Right lobe of liver (tissue), 6 donors: Measurements from ENCODE around the gene NDE1. TPM values are rescaled to one million over a fixed set of nuclear protein-coding genes. Genes with fewer than 3 reads are reported as not detected.
"Not testable (repeated sequence)": the region's sequence is repeated elsewhere in the genome, so short reads cannot be mapped to it uniquely, and the experiment has no call there.

Experiments
- ATAC-seq, 4 donors: fragments of 200-7000 bp; cut with Tn5 transposase; one replicate each; pipeline ENCODE4 v1.9.1; 2020; ENCODE audit warnings: mild to moderate bottlenecking in 4 of 4, moderate library complexity in 4 of 4
- DNase-seq, 3 donors: peaks; one replicate each; pipeline ENCODE4 v3.0.0-alpha.2; 2020
- H3K27ac ChIP-seq, 3 donors: fragments of 200-600 bp; one replicate each; pipeline ENCODE4 v1.8.0; 2022
- H3K27me3 ChIP-seq, 2 donors: fragments of 200-600 bp; one replicate each; pipeline ENCODE4 v1.8.0; 2022
- H3K36me3 ChIP-seq, 4 donors: fragments of 200-600 bp; sonication (generic) in 1 of 4; one replicate each; pipeline versions ENCODE4 v1.5.1 to v1.8.0; 2017 to 2022; ENCODE audit warnings: control low read depth in 1 of 4
- H3K4me1 ChIP-seq, 4 donors: fragments of 200-600 bp; sonication (generic) in 1 of 4; one replicate each; pipeline versions ENCODE4 v1.5.1 to v1.8.0; 2017 to 2022; ENCODE audit warnings: control low read depth in 1 of 4
- H3K4me3 ChIP-seq, 3 donors: fragments of 200-600 bp; one replicate each; pipeline ENCODE4 v1.8.0; 2022
- H3K9me3 ChIP-seq, 4 donors: fragments of 200-600 bp; sonication (generic) in 1 of 4; one replicate each; pipeline versions ENCODE4 v1.5.1 to v1.8.0; 2017 to 2022; ENCODE audit warnings: control low read depth in 1 of 4
- POLR2A ChIP-seq: fragments of 450-650 bp; IDR thresholded peaks from one replicate; pipeline ENCODE4 v1.6.1; 2017; ENCODE audit warnings: antibody characterized with exemption, mild to moderate bottlenecking
- WGBS: methylation state at CpG from one replicate; pipeline ENCODE4 v1.1.6; 2018; ENCODE audit warnings: low coverage, low lambda C conversion rate; ENCODE audit not compliant: insufficient coverage; ENCODE audit errors: missing lambda C conversion rate; 5-methylcytosine and 5-hydroxymethylcytosine counted together
- intact Hi-C, 2 donors: fragments of 100-400 bp; cut with DNase I; formaldehyde crosslinking; loops; one replicate each; pipeline versions ENCODE4 v1.11.2 to v1.14.1; 2022
- total RNA-seq, 6 experiments: library from RNA; depleted of rRNA in 2 of 6; stranded (reverse); fragments of >200 nt in 2 of 6; fragmentation: NEBNext Ultra II Directional in 3 of 6; extraction: Animal tissue kit (Norgen Biotek cat#: 25700) in 3 of 6; gene quantifications; one replicate each; pipeline versions ENCODE4 v1.1.0 to v1.2.4, GENCODE V29; 2016 to 2023
- TF ChIP-seq, protein P1 (sequence below), 4 donors: fragments of 200-600 bp in 3 of 4; fragments of 450-650 bp in 1 of 4; IDR thresholded peaks; one replicate each; pipeline versions ENCODE4 v1.5.1 to v1.8.0; 2016 to 2022; ENCODE audit warnings: antibody characterized with exemption in 4 of 4, mild to moderate bottlenecking in 2 of 4
- donor health status: DM: no; HTN: yes; CAD: no.
- donor health status: DM: no; HTN: no; CAD: no.
- donor health status: DM: no; HTN: no; CAD: no.
- donor health status: DM: no; HTN: yes; CAD: no.
- donor health status: DM: no; HTN: yes; CAD: no.

NDE1 gene
- total RNA-seq, 6 experiments from 2014 or later, result 3.6 to 10.2 (median 6.9) TPM

DNA sequence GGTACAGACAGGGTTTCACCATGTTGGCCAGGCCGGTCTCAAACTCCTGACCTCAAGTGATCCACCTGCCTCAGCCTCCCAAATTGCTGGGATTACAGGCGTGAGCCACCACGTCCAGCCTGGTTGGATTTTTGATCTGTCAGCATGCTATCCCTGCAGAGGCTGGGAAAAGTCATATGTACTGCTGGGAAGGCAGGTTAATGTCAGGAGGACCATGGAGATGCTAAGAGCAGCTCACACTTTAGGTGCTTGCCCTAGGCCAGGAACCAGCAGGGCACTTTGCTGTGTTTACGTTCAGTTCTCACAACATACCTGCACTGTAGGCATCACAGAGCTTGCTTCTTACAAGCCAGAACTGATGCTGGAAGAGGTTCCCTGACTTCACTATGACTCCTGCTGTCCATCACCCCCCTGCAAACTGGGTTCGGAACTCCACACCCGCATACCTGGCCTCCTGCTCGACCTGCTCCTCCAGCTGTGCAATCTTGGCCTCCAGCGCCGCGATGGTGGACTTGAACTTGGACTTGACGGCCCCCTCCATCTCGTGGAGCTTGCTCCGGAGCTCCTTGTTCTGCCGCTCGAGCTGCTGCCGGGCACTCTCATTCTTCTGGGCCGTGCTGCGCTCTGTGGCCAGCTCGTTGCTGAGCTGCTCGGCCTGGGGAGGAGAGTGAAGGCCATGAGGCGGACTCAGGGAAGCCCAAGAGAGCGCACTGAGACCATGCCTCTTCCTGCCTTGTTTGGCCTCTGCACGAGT is 66.8 kb downstream of the NDE1 start:
- Histone ChIP-seq H3K4me3 (no peak overlapping the region), H3K9me3 (no peaks in the 10 kb centered on the region), H3K27ac (no peak overlapping the region), H3K36me3 (no peaks in the 10 kb centered on the region), H3K27me3 (no peaks in the 10 kb centered on the region), H3K4me1 (no peaks in the 10 kb centered on the region)
- no CpG with 5 or more reads among the region's 23 CpGs for WGBS
- TF ChIP-seq, protein P1, sequence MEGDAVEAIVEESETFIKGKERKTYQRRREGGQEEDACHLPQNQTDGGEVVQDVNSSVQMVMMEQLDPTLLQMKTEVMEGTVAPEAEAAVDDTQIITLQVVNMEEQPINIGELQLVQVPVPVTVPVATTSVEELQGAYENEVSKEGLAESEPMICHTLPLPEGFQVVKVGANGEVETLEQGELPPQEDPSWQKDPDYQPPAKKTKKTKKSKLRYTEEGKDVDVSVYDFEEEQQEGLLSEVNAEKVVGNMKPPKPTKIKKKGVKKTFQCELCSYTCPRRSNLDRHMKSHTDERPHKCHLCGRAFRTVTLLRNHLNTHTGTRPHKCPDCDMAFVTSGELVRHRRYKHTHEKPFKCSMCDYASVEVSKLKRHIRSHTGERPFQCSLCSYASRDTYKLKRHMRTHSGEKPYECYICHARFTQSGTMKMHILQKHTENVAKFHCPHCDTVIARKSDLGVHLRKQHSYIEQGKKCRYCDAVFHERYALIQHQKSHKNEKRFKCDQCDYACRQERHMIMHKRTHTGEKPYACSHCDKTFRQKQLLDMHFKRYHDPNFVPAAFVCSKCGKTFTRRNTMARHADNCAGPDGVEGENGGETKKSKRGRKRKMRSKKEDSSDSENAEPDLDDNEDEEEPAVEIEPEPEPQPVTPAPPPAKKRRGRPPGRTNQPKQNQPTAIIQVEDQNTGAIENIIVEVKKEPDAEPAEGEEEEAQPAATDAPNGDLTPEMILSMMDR (IDR thresholded peaks at IDR 0.05), result no peak
- no peak for TF ChIP-seq POLR2A
- DNase-seq (no peak), ATAC-seq (no peak)
- intact Hi-C loops, result no loop called here

DNA sequence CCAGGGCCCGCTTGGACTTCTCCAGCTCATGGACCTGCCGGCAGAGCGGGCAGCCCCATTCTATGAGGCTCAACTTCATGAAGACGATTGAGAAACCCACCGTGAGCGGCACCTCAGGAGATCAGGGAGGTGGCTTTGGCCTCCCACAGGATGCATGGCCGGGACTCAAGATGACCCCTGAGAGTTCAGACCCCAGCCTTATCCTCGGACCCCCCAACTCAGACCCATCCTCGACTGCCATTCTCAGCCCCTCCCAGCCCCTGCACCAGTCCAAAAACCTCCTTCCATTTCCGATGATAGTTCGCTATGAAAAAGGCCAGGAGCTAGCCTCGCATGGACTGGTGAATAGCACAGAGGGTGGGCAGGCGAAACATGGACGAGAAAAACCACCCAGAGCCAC is 71.0 kb downstream of the NDE1 start:
- ATAC-seq (no peak), DNase-seq (no peak)
- Histone ChIP-seq H3K36me3 (no peaks in the 10 kb centered on the region), H3K9me3 (no peaks in the 10 kb centered on the region), H3K4me3 (no peak overlapping the region), H3K27ac (no peak overlapping the region), H3K4me1 (no peaks in the 10 kb centered on the region), H3K27me3 (no peaks in the 10 kb centered on the region)
- TF ChIP-seq POLR2A, result no peak
- WGBS, result 95% methylated on average over 9 of the region's 14 CpGs
- intact Hi-C loops, result no loop called here

DNA sequence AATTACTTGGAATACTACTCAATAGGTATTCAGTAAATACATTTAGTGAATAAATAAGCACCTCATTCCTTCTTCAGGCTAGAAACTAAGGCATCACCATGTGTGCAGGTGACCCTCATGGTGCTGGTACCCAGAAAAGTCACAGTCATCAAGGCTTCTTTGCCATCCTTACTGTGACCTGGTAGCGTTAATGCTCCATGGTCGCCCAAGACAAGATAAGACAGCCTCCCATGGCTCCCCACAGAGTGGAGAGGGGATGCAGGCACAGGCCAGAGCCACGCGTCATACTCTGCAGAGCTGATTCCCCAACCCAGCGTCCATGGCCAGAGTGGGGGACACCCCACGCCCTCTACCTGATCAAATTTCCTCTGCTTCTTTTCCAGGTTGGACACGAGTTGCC is 73.8 kb downstream of the NDE1 start:
- no peak overlapping the region for H3K27ac ChIP-seq

DNA sequence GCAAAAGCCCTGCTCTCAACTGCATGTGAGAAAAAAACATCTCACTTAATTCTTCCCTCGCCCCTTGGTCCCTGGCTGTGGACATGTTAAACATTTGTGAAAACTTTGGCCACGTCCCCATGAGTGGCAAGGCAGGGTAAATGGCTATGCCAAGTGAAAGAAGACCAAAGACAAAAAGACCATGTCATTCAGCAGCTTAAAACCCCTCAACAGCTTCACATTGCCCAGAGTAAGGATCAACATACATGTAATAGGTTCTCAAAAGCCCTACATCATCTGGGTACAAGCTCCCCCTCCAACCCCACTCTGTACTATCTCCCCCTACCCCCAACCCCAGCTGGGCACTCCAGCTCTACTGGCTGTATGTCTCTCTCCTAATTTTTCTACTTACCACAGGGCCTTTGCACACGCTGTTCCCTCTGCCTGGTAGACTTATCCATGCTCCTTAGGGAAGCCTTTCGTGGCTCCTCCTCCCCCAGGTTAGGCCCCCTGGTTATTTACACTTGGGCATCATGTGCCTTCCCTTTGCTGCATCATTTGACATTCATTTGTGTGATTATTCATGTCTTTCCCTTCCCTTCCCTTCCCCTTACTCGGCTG is 75.7 kb downstream of the NDE1 start:
- Histone ChIP-seq H3K9me3 (no peaks in the 10 kb centered on the region), H3K4me3 (no peak overlapping the region), H3K27me3 (no peaks in the 10 kb centered on the region), H3K4me1 (no peaks in the 10 kb centered on the region), H3K36me3 (no peaks in the 10 kb centered on the region), H3K27ac (no peak overlapping the region)
- 94% methylated on average over 4 of the region's 5 CpGs for WGBS
- intact Hi-C loops, result no loop called here
- TF ChIP-seq POLR2A, result no peak
- TF ChIP-seq, protein P1 (IDR thresholded peaks at IDR 0.05), result no peak
- DNase-seq (no peak), ATAC-seq (no peak)

More for the DNA sequence above, 73.8 kb downstream of the NDE1 start:
- intact Hi-C loops, result no loop called here
- DNase-seq, result no peak
- no peaks in the 10 kb centered on the region for H3K36me3 ChIP-seq
- ATAC-seq, result no peak
- no peak overlapping the region for H3K4me3 ChIP-seq
- TF ChIP-seq, protein P1 (IDR thresholded peaks at IDR 0.05), result no peak
- TF ChIP-seq POLR2A, result no peak
- H3K9me3 ChIP-seq, result no peaks in the 10 kb centered on the region
- no peaks in the 10 kb centered on the region for H3K4me1 ChIP-seq
- no peaks in the 10 kb centered on the region for H3K27me3 ChIP-seq
- WGBS, result 100% methylated on average over 2 of the region's 7 CpGs

DNA sequence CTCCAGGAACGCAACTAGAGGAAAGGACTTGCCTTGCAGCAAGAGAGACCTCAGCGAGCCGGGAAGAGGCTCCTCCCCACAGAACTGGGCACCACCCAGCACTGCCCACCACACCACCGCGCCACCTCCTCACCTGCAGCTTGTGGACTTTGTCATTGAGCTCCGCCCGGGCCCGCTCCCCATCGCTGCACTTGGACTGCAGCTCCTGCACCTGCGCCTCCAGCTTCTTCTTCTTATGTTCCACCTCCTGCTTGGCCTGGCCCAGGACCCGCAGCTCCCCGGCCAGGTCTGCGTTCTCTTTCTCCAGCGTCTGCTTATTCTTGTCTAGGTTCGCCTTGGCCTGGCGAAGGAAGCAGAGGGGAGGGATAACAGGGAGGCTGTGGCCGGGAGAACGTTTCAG is 76.7 kb downstream of the NDE1 start:
- Histone ChIP-seq H3K9me3 (no peaks in the 10 kb centered on the region), H3K27me3 (no peaks in the 10 kb centered on the region), H3K36me3 (no peaks in the 10 kb centered on the region), H3K4me3 (no peak overlapping the region), H3K4me1 (no peaks in the 10 kb centered on the region), H3K27ac (no peak overlapping the region)
- ATAC-seq, result no peak
- WGBS, result 86% methylated on average over 6 of the region's 18 CpGs
- intact Hi-C loops, result no loop called here
- TF ChIP-seq, protein P1 (IDR thresholded peaks at IDR 0.05), result no peak
- no peak for TF ChIP-seq POLR2A
- no peak for DNase-seq

DNA sequence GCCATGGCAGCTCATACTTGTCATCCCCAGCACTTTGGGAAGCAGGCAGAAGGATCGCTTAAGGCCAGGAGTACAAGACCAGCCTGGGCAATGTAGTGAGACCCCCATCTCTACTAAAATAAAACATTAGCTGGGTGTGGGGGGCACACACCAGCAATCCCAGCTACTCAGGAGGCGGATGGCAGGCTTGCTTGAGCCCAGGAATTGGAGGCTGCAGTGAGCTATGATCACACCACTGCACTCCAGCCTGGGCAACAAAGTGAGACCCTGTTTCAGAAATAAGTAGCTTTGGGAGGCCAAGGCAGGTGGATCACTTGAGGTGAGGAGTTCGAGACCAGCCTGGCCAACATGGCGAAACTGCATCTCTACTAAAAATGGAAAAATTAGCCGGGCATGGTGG is 77.7 kb downstream of the NDE1 start:
- H3K9me3 ChIP-seq, DNase-seq, H3K4me3 ChIP-seq, H3K4me1 ChIP-seq, intact Hi-C loops, H3K27ac ChIP-seq, ATAC-seq, H3K27me3 ChIP-seq, H3K36me3 ChIP-seq: not testable (repeated sequence)
- 87% methylated on average over 5 of the region's 5 CpGs for WGBS
